NCI-H1436 treated with DMSO at 0.1 percent for 48 hours (cell line): ENCODE measurements around the gene FRAS1.
"Not testable (repeated sequence)": the region's sequence is repeated elsewhere in the genome, so short reads cannot be mapped to it uniquely, and the experiment has no call there.

Source experiments
- DNase-seq: peaks from one replicate; lab custom pipeline; 2025; lab: John Stamatoyannopoulos, UW

Gene FRAS1

GRCh38 chr4:78325271-78326157 is 268.4 kb downstream of the FRAS1 start:
- no peak for DNase-seq

GRCh38 chr4:78328591-78328990 is 271.5 kb downstream of the FRAS1 start:
- DNase-seq, result not testable (repeated sequence)

DNA sequence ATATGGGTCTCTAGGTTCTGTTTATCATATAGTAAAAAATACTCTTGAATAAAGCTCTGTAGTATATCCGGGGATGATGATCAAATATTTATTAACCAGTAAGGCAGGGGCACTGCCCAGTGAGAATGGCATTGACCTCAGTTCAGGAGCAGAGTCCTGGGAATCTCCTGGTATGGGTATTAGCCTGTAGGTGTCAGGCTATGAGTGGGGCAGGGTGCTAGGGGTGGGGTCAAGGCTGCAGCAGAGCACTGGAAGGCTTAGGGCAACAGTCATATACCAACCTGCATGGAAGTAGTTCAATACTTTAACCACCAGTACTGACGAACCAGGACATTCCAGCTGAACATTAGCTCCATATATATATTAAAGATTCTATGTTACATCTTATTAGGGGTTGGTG is 274.1 kb downstream of the FRAS1 start:
- no peak for DNase-seq

DNA sequence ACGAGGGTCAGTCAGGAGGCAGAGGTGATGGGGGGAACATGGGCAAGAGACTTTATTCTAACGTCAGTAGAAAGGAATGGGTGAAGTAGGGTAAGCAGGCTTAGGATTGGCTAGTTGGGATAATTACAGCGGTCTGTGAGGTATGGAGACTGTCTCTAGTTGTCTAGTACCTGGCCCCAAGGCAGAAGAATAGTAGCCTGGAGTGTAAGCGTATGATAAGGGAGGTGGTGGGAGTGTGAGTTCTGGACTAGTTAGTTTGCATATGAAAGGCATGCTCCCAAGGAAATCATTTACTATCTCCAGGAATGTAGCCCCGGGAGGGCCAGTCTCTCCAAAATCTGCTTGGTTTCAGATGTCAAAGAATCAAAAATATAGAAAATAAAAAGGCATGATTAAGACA is 274.8 kb downstream of the FRAS1 start:
- no peak for DNase-seq

DNA sequence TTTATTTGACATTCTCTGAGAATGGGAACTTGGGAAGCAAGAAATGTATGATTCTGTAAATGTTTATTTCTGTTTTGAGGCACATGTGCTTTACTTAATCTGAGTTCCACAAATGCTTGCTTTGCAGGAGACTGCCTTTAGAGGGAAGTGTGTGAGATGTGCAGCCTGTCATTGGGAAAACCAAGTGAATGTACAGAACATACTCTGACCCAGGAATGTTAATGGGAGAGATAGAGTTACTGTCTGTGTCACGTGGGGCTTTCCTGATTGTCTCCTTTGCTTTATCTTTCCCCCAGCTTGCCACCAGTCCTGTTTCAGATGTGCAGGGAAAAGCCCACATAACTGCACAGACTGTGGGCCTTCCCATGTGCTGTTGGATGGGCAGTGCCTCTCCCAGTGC is 275.9 kb downstream of the FRAS1 start:
- no peak for DNase-seq

- DNase-seq, result no peak
These were observed 279.2 kb downstream of the FRAS1 start for GRCh38 chr4:78336093-78336943.

DNA sequence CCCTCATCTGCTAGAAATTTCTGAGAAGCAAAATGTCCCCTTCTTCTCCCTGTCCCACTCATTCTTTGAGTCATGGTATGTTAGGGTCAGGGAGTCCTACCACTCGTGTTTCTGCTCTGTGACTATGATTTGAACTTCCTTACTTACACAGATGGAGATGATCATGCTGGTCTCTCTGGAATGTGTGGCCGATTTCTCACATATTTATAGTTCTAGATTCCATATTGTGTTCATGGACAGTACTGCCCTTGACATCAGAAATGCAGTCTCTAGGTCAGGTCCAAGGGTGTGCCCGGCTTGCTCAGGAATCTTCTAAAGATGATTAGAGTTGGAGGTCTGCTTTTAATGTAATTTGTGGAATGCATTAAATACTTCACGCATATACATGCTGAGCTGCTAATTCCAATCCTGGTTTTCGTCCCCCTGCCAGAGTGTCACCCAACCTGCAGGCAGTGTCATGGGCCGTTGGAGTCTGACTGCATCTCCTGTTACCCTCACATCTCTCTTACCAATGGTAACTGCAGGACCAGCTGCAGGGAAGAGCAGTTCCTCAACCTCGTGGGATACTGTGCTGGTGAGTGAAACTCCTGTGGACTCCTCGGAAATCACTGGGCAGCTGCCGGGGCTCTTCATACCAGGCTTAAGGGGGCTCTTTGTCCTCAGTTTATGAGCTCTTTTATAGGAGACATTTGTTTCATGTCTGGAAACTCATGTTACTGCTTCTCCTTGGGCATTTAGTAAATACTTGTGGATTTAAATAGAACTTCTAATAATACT is 280.3 kb downstream of the FRAS1 start:
- no peak for DNase-seq

- no peak for DNase-seq
These were observed 285.0 kb downstream of the FRAS1 start for GRCh38 chr4:78342125-78342524.

GRCh38 chr4:78343682-78344081 is 286.6 kb downstream of the FRAS1 start:
- DNase-seq, result no peak

DNA sequence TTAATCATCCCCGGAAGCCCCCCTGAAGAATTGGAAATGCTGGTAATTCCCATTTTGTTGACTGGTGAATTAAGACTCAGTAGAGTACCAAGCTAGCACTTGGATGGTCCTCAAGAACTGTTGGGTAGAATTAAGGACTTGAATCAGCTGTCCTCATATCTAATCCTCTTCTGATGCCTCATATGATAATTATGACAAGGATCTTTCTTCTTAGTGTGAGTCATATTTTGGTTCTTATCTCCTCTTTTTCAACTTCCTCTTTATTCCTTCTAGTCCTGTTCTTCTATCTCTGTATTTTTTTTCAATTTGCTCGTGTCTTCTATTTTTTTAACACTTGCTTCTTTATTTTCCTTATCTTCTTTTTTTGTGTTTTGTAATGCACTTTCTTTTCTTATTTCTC is 288.1 kb downstream of the FRAS1 start:
- DNase-seq, result no peak

DNA sequence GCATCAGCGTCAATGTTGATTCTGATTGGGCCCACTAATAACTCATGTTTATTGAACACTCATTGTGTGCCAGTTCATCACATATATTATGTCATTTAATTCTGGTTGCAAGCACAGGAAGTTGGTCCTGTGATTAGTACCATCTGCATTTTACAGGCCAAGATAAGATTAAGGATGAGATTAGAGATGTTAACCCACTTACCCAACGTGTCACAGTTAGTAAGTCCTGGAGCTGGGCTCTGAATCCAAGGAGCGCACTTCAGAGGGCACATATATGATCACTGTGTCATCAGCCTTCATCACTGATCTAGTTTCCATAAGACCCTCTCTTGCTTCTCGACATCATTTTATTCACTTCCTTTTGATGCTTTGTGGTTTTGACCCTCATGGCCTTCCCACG is 289.1 kb downstream of the FRAS1 start:
- DNase-seq, result no peak

- no peak for DNase-seq
These were observed 290.4 kb downstream of the FRAS1 start for GRCh38 chr4:78347527-78347926.

GRCh38 chr4:78353921-78354320 is 296.8 kb downstream of the FRAS1 start:
- no peak for DNase-seq

GRCh38 chr4:78354782-78355181 is 297.7 kb downstream of the FRAS1 start:
- no peak for DNase-seq

DNA sequence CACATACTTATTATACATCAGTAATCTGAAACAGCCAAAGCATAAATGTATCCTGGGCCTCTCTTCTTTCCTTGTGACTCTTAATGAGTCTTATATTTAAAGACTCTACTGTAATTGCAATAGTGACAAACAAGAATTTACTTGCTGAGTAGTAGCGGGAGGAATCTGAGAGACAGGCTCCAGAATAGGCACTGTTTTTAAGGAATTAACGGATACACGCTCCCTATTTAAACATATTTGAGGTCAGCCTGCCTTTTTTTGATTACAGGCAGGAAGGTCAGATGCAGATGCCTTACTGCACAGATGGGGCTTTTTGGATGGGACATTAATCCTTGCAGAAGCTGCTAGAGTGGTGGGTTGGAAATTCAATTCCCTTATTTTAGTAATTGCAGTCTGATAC is 298.2 kb downstream of the FRAS1 start:
- DNase-seq, result no peak

DNA sequence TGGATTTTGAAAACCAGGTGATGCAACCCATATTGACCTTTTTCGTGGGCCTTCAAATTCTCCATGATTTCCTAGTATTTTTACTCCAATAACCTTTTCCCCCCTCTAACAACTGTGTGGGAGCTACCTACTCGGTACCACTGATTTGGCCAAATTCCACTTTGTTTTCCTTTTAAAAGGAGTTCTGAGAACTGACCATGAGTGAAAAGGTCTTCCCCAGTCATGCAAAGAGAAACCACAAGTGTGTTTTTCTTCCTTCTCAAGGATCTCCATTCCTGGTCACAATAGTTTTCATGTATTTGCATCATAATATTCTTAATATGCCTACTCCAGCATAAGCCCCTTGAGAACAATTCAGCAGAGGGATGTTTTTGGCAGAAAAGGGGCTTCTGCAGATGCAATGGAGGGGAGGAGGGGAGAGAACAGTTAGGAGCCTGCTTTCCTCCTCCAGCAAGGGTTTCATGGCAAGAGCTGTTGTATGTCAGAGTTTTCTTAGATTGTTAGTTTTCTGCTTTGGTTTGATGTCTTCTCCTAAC is 299.2 kb downstream of the FRAS1 start:
- no peak for DNase-seq

GRCh38 chr4:78357122-78357521 is 300.0 kb downstream of the FRAS1 start:
- no peak for DNase-seq

DNA sequence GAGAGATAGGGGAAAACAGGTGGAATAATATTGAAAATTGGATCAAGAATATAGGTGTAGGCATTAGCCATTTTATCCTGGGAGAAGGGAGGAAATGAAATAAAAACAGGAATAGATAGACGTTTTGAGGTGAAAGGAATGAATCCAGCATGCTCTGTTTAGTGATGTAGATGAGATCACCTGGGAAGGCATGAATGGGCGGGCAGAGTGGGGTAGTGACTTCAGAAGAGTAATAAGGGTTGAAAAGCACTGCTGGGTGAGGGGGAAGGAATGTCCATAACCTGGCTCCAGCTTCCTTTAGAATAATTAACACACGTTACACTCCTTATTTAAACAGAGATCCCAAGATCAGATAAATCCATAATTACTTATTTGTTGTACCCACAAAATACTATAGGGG is 303.3 kb downstream of the FRAS1 start:
- no peak for DNase-seq

DNA sequence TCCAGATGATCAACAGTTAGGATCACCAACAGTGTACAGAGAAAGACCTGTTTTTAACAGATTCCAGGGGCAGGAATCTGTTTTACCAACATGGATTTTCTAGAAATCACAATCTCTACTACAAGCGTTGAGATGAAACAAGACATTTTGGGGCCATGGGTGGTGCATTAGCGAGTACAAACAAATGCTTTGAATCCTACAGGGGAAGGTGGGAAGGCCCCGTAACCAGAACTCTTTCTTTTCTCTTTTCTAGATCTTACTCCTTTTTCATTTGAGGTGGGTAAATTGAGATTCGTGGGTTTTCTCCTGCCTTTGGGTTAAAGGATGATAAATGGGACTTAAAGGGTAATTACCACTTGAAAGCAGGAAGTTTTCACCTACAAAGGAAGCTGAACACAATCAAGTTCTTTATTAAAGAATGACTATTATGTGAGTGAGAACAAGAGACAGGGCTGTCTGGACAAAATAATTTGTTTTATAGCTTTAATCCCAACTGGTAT is 304.5 kb downstream of the FRAS1 start:
- DNase-seq, result no peak

DNA sequence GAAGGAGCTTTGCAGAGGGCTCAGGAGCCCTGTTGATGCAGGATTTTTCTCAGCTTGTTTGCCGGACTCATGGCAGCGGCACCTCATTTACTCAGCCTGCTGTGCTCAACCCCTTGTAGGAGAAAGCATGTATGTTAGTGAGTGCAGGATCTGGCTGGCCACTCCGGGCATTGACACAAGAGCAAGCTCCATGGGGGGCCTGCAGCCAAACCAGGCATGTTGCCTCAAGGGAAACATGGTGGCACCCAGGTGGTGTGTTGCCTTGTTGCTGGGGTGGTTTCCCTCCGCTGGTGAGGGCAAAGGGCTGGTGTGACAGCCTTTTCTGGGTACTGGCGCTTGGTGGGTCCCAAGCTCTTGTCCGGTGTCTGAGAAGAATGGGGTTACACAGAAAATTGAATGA is 305.2 kb downstream of the FRAS1 start:
- DNase-seq, result no peak

DNA sequence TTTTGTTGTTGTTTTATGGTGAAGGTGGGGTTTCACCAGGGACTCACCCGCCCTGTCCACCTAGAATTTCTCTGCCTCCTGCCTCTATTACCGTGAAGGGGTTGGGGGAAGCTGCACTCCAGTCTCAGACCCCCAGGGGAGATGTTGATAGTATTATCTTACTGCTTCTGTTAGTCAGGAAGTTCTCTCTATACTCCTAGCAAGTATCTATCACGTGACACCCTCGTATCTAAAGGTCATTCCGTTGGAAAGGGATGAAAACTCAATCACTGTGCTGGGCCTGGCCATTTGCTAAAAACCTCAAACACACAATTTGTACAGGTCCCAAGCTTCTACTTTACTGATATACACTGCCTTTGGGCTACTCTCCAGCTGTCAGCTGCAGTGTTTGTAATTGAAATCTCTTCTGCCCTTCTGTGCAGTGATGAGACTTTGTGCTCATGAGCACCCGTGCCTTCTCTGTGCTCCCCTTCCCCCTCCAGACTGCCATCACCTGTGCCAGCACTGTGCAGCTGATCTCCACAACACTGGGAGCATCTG is 306.0 kb downstream of the FRAS1 start:
- no peak for DNase-seq

DNA sequence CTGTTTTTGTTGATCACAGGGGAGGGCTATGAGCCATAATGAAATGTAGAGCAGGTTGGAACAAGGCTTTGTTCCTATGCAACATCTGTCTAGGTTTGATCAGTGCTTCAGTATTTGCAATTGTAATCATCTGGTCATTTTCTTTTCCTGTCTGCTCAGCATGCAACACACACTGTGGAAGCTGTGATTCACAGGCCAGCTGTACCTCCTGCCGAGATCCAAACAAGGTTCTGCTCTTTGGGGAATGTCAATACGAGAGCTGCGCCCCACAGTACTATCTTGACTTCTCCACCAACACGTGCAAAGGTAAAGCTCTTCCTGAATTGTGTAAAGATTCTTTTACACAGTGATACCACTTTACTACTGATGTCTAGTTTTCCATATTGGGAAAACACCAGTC is 312.6 kb downstream of the FRAS1 start:
- DNase-seq, result no peak
